Hematopoietic multipotent progenitor cell (in vitro differentiated cells): Measurements from ENCODE around the gene NLGN1. TPM values are rescaled to one million over a fixed set of nuclear protein-coding genes. Genes with fewer than 3 reads are reported as not detected.

Experiments used
- small RNA-seq: library from RNA; depleted of rRNA; stranded (forward); fragments of <200 nt; gene quantifications from one replicate; pipeline ENCODE3, GENCODE V24; 2012
- total RNA-seq: library from RNA; depleted of rRNA; stranded (reverse); fragments of >200 nt; gene quantifications from one replicate; pipeline ENCODE4 v1.2.3, GENCODE V29; 2012

The NLGN1 gene
- total RNA-seq, 1 donor = 2.2 TPM

Small RNA genes within 50 kb of the gene (small RNA-seq; reads per million reads assigned to genes)
- not detected for gene RN7SKP234
